Prostate gland (tissue), 2 donors: Measurements from ENCODE around the gene ZNF684.

ENCODE experiments used
- CTCF ChIP-seq, 4 experiments: fragments of 200-600 bp in 2 of 4; fragments of 450-650 bp in 2 of 4; sonication (generic) in 2 of 4; IDR thresholded peaks; 1 replicate in 3 of 4; 2 replicates in 1 of 4; pipeline ENCODE4 v1.5.1; 2016 to 2019; ENCODE audit warnings: antibody characterized with exemption in 4 of 4, mild to moderate bottlenecking in 2 of 4, moderate library complexity in 2 of 4
- POLR2A ChIP-seq: fragments of 450-650 bp; IDR thresholded peaks from one replicate; pipeline ENCODE4 v1.6.1; 2016; ENCODE audit warnings: antibody characterized with exemption, mild to moderate bottlenecking
- POLR2AphosphoS5 ChIP-seq: sonication (generic); formaldehyde crosslinking; IDR thresholded peaks from one replicate; pipeline ENCODE4 v1.6.1; 2017; ENCODE audit warnings: antibody characterized with exemption

- no peak for TF ChIP-seq CTCF (IDR thresholded peaks at IDR 0.05)
- TF ChIP-seq POLR2A = no peak
- no peak for TF ChIP-seq POLR2AphosphoS5
These were observed 589 bp downstream of the ZNF684 start for GRCh38 chr1:40532062-40532389.
